HG03442 (cell line): ENCODE data around the gene KNTC1.
"Not testable (repeated sequence)": the region's sequence is repeated elsewhere in the genome, so short reads cannot be mapped to it uniquely, and the experiment has no call there.

Source experiments
- ATAC-seq: cut with Tn5 transposase; IDR thresholded peaks from one replicate; pipeline ENCODE4 v1.9.1; 2021; ENCODE audit warnings: mild to moderate bottlenecking, moderate library complexity; ENCODE audit not compliant: unreplicated experiment

KNTC1 gene

DNA sequence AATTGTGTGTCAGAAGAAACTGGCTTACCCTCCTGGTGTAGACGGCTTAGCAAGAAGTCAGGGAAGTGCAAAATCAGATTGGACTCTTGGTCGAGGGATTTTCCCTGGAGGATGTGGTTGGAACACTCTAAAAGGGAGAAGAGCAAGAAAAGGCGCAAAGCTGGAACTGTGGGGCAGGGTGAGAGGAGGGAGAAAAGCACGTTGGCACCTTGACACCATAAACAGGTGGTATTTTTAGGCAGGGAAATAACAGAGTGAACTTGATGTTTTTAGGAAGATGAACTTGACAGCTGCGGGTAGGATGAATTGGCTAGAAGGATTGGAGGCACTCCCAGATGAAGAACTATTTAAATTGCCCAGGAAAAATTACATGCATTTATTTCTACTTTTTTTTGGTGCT lies 108.4 kb downstream of the KNTC1 start:
- ATAC-seq = no peak

DNA sequence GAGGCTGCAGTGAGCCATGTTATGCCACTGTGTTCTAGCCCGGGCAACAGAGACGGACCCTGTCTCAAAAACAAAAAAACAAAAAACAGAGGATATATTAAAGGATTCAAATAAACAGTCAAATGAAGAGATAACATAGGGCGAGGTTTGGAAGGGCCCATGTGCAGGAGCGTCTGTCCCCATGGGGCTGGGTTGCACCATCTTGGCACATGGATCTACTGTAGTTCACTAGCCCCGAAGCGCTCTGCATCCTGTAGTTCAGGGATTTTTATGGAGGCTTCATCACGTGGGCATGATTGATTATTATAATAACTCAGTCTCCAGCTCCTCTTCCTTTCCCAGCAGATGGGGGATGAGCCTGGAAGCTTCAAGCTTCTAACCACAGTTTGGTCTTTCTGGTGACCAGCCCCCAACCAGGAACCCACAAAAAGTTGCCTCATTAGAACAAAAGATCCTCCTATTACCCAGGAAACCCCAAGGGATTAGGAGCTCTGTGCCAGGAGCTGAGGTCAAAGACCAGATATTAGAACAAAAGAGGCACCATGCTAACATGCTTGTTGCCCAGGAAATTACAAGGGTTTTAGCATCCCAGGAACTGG lies 116.3 kb downstream of the KNTC1 start:
- no peak for ATAC-seq

DNA sequence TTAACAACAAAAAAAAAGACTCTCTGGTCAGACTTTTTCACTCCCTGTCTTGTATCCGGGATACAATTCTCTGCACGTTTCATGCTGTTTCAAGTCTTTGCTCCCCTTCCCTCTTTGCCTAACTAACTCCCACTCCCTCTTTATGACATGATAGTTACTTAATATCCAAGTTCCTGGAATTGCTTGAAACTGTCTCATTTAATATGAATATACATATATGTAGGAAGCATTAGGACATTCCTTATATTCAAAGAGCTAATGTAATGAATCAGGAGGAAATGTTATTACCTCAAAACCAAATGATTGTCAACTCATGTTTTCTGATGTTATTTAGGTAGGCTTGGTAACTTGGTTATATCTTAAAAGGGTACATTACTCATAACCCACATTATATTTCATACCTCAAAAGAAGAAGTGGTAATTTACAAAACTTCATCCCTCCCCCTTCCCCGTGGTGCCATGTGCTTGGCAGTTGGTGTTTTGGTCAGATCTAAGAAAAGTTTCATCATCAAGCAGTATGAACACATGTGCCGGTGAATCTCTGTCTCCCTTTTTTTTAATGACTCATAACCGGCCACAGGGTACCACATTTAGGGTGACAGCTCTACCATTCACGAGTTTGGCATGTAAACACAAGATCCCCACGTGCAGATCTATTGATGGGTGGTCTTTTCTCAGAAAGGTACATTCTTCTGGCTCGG lies 119.6 kb downstream of the KNTC1 start:
- peak; percentile 86 for ATAC-seq

DNA sequence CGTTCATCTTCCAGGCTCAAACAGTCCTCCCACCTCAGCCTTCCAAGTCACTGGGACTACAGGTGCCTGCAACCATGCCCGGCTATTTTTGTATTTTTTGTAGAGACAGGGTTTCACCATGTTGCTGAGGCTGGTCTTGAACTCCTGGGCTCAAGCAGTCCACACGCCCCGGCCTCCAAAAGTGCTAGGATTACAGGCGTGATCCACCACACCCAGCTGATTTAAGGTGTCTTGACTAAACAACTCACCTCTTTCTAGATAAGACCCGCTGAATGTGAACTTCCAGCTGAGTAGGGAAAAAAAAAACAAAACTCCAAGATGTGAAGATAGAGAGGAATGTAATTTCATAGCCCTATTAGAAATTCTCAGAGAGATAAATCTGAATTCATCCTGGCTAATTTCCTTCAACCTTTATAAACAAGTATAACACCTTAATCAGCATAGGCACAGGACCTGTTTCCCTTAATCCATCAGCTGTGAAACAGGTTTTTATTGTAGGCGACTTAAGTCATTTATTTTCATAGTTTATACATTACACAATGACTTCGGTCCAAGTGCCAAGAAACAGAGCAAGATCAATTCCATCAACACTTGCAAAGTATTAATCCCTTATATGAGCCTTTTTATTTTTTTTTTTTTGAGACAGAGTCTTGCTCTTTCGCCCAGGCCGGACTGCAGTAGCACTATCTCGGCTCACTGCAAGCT lies 124.6 kb downstream of the KNTC1 start:
- ATAC-seq = no peak

DNA sequence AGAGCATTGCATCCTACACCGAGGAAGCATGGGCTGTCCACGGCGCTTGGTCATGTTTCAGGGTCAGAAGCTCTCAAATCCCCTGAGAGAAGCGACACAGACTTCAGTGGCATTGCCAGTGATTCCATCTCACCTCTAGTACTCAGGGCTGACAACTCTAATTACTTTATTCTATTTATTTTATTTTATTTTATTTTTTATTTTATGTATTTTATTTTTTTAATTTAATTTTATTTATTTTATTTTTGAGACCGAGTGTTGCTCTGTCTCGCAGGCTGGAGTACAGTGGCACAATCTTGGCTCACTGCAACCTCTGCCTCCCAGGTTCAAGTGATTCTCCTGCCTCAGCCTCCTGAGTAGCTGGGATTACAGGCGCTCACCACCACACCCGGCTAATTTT lies 126.2 kb downstream of the KNTC1 start:
- ATAC-seq = not testable (repeated sequence)

DNA sequence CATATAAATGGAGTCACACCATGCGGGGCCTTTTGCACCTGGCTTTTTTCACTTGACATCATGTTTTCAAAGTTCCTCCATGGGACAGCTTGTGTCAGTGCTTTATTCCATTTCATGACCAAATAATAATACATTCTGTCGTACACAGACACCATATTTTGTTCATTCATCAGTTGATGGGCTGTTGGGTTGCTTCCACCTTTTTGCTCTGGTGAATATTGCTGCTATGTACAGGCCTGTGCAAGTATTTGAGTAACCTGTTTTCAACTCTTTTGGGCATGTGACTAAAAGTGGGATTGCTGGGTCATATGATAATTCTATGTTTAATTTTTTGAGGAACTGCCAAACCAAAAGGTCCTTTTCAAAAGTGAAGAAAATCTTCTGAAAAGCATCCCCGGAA lies 129.2 kb downstream of the KNTC1 start:
- ATAC-seq = no peak

DNA sequence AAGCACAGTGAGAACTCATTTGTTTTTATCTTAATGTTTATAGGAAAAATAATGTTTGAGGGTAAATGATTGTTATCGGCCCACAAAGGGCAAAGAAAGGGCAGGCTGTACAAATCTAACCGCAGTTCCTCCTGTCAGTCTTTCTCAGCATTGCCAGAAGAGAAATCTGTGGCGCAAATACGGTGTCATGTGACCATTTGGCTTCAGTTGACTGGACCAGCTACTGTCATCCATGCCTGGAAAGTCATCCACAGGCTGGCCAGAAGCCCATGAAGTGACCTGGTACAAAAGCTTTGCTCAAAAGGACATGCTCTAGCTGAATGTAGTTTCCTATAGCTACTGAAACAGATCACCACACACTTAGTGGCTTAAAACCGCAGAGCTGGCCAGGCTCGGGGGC lies 132.5 kb downstream of the KNTC1 start:
- no peak for ATAC-seq

DNA sequence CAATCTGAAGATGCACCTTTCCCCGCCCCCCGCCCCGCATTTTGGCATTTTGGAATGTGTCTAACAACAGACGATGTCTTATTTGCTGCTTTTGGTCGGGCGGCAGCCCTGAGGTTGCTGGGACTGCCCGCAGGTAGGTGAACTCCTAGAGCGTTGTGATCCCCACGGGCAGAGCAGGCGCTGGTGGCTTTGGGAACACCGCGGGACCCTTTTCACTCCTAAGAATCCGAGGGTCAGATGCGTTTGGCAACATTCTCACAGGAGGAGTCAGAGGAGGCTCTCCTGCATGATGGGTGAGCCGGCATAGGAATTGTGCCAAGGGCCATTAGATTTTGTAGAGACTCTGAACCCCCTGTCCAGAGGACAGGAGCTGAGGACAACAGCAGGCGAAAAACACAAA lies 134.2 kb downstream of the KNTC1 start:
- no peak for ATAC-seq

DNA sequence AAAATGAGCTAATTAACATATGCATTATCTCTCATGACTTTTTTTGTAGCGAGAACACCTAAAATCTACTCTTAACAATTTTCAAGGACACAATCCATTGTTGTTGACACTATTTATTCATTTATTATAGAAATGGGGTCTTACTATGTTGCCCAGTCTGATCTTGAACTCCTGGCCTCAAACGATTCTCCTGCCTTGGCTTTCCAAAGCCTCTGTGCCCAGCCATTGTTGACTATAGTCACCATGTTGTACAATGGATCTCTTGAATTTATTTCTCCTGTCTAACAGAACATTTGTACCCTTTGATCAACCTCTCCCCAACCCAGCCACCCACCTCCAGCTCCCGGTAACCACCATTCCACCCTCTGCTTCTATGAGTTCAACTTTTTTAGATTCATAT lies 134.9 kb downstream of the KNTC1 start:
- ATAC-seq = no peak

DNA sequence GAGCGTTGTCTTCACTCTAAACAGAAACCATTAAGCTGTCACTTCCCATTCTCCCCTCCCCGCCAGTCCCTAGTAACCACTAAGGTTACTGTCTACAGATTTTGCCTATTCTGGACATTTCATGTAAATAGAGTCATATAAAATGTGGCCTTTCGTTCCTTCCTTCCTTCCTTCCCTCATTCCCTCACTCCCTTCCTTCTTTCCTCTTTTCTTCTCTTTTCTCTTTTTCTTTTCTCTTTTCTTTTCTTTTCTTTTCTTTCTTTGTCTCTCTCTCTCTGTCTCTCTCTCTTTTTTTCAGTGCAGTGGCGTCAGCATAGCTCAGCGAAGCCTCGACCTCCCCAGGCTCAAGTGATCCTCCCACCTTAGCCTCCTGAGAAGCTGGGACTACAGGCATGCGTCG lies 138.3 kb downstream of the KNTC1 start:
- ATAC-seq = no peak

DNA sequence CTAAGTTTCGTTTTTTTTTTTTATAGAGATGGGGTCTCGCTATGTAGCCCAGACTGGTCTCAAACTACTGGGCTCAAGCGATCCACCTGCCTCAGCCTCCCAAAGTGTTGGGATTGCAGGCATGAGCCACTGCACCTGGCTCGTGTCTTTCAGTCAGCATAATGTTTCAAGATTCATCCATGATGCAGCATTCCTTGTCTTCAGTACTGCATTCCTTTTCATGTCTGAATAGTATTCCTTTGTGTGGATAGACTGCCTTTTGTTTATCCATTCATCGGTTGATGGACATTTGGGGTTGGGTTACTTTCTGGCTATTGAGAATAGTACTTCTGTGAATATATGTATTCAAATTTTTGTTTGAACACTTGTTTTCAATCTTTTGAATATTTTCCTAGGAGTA lies 138.7 kb downstream of the KNTC1 start:
- no peak for ATAC-seq

DNA sequence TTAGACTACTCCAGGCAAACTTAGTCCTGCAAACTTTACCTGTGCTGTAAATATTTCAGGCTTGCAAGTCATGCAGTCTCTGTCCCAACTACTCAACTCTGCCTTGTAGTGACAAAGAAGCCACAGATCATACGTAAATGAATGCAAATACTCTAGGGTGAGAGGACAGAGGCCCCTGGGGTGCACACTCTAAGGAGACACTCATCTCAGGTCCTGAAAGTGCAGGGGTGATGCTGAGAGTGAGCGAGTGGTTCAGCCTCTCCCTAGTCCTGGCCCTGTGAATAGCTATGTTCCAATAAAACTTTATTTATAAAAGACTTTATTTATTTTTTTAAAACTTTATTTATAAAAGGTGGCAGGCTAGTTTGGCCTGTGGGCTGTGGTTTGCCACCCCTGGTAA lies 141.2 kb downstream of the KNTC1 start:
- no peak for ATAC-seq

DNA sequence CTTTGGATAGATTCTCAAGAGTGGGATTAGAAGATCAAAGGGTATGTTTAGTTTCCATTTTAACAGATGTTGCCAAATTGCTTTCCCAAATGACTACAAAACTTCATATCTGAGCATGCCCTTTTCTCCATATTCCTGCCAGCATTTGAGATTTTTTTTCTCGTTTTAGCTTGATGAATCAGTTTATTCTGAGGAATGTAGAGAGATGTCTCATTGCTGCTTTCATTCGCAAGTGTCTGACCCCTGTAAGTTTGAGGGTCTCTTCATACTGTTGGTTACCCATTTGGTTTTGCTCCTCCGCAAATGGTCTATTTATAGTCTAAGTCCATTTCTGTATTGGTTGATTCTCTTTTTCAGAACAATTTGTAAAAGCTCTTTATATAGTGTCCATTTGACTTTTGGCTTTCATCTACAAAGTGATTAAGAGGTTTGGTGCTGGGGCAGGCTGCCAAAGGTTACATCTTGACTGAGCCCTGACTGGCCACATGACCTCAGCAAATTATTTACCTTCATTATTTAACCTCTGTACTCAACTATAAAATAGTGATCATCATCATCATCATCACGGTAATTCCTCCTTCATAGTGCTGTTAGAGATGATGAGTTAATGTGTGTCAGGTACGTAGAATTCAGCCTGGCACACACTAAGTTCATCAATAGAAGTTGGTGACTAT lies 142.5 kb downstream of the KNTC1 start:
- ATAC-seq = no peak

DNA sequence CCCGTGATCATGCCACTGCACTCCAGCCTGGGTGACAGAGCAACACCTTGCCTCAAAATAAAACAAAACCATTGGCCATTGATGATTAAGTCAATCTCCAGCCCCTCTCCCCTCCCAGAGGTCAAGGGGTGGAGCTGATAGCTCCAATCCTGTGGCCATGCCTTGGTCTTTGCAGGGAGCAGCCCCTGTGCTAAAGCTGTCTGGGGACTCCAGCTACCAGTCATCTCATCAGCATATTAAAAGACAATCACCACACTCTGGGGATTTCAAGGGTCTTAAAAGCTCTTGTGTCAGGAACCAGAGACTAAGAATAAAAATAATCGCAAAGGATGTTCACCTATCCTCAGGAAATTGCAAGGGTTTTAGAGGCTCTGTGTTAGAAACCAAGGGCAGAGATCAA lies 145.5 kb downstream of the KNTC1 start:
- ATAC-seq = no peak
